ENCODE data around the gene S100A2. TPM values are rescaled to one million over a fixed set of nuclear protein-coding genes. Genes with fewer than 3 reads are reported as not detected.

S100A2 gene
- total and polyA plus RNA-seq, 2 of the 13 experiments (the other 11 are each of a cell fraction or from before 2014, with no cell fraction given) = 1.2 TPM

DNA sequence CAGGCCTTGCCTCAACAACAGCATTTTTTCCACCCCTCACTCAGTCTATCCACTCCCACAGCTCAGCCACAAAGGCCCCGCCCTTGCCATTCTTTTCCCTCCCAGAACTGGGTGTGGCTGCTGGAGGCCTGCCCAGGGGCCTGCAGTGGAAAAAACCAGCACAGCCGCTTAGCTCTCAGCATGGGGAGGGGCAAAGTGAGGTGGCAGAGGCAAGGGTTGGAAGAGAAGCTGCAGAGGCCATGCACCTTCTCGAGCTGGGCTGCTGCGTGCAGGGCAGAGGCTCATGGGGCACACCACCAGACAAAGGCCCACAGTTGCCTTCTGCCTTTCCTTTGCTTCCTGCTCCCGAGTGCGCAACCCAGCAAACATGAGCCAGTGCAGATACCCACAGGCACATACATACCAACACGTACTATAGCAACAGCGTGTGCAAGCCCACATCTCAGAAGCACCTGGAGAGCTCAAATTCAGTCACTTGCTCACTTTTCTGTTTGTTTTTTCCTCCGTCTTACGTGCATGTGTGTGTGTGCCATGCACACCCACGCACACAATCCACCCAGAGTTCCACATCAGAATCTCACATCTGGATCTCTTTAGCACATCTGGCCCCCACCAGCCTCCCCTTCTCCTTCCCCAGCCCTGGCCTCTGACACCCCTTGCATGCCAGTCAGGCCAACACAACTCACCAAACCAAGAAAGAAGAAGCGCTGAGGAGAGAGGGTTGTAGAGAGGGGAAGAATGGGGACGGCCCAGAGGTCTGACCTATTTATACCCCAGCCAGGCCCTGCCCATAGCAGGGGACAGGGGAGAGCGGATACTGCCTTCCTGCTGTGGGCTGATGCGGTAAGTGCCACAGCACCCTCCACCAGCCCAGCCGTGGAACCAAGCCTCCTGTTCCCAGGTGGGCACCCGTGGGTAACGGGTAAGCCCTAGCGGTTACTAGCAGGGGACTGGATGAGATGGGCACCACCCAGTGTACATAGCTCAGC is 20.3 kb downstream of the S100A2 start, which contains the start of gene S100A4 (continued):
- TF ChIP-seq, protein P1, sequence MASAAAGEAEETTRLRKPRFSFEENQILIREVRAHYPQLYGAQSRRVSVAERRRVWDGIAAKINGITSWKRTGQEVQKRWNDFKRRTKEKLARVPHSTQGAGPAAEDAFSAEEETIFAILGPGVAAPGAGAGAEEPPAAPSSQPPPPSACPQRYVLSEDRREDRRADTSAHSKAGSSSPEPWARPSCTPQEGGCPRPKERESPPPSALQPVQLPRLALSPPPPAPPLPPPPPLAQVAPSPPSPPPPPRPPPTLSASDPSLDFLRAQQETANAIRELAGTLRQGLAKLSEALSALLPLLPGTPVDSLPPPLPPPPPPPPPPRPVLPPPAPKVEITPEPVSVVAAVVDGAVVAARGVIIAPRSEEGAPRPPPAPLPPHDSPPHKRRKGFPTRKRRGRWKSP (CRISPR knock-in tag; IDR thresholded peaks at IDR 0.05) = no peak
- TF ChIP-seq, protein P2, sequence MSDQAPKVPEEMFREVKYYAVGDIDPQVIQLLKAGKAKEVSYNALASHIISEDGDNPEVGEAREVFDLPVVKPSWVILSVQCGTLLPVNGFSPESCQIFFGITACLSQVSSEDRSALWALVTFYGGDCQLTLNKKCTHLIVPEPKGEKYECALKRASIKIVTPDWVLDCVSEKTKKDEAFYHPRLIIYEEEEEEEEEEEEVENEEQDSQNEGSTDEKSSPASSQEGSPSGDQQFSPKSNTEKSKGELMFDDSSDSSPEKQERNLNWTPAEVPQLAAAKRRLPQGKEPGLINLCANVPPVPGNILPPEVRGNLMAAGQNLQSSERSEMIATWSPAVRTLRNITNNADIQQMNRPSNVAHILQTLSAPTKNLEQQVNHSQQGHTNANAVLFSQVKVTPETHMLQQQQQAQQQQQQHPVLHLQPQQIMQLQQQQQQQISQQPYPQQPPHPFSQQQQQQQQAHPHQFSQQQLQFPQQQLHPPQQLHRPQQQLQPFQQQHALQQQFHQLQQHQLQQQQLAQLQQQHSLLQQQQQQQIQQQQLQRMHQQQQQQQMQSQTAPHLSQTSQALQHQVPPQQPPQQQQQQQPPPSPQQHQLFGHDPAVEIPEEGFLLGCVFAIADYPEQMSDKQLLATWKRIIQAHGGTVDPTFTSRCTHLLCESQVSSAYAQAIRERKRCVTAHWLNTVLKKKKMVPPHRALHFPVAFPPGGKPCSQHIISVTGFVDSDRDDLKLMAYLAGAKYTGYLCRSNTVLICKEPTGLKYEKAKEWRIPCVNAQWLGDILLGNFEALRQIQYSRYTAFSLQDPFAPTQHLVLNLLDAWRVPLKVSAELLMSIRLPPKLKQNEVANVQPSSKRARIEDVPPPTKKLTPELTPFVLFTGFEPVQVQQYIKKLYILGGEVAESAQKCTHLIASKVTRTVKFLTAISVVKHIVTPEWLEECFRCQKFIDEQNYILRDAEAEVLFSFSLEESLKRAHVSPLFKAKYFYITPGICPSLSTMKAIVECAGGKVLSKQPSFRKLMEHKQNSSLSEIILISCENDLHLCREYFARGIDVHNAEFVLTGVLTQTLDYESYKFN (CRISPR knock-in tag; conservative IDR thresholded peaks at IDR 0.05) = peak; percentile 64
- no peak for TF ChIP-seq SRY (CRISPR knock-in tag; IDR thresholded peaks at IDR 0.05)
- TF ChIP-seq, protein P3, sequence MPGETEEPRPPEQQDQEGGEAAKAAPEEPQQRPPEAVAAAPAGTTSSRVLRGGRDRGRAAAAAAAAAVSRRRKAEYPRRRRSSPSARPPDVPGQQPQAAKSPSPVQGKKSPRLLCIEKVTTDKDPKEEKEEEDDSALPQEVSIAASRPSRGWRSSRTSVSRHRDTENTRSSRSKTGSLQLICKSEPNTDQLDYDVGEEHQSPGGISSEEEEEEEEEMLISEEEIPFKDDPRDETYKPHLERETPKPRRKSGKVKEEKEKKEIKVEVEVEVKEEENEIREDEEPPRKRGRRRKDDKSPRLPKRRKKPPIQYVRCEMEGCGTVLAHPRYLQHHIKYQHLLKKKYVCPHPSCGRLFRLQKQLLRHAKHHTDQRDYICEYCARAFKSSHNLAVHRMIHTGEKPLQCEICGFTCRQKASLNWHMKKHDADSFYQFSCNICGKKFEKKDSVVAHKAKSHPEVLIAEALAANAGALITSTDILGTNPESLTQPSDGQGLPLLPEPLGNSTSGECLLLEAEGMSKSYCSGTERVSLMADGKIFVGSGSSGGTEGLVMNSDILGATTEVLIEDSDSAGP (CRISPR knock-in tag; IDR thresholded peaks at IDR 0.05; ENCODE audit: borderline replicate concordance) = peak; percentile 59; the same call in 1 of the 2 replicates
- TF ChIP-seq, protein P4, sequence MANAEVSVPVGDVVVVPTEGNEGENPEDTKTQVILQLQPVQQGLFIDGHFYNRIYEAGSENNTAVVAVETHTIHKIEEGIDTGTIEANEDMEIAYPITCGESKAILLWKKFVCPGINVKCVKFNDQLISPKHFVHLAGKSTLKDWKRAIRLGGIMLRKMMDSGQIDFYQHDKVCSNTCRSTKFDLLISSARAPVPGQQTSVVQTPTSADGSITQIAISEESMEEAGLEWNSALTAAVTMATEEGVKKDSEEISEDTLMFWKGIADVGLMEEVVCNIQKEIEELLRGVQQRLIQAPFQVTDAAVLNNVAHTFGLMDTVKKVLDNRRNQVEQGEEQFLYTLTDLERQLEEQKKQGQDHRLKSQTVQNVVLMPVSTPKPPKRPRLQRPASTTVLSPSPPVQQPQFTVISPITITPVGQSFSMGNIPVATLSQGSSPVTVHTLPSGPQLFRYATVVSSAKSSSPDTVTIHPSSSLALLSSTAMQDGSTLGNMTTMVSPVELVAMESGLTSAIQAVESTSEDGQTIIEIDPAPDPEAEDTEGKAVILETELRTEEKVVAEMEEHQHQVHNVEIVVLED (CRISPR knock-in tag; IDR thresholded peaks at IDR 0.05; ENCODE audit: borderline replicate concordance) = no peak; the same call in 1 of the 2 replicates
- TF ChIP-seq, protein P5, sequence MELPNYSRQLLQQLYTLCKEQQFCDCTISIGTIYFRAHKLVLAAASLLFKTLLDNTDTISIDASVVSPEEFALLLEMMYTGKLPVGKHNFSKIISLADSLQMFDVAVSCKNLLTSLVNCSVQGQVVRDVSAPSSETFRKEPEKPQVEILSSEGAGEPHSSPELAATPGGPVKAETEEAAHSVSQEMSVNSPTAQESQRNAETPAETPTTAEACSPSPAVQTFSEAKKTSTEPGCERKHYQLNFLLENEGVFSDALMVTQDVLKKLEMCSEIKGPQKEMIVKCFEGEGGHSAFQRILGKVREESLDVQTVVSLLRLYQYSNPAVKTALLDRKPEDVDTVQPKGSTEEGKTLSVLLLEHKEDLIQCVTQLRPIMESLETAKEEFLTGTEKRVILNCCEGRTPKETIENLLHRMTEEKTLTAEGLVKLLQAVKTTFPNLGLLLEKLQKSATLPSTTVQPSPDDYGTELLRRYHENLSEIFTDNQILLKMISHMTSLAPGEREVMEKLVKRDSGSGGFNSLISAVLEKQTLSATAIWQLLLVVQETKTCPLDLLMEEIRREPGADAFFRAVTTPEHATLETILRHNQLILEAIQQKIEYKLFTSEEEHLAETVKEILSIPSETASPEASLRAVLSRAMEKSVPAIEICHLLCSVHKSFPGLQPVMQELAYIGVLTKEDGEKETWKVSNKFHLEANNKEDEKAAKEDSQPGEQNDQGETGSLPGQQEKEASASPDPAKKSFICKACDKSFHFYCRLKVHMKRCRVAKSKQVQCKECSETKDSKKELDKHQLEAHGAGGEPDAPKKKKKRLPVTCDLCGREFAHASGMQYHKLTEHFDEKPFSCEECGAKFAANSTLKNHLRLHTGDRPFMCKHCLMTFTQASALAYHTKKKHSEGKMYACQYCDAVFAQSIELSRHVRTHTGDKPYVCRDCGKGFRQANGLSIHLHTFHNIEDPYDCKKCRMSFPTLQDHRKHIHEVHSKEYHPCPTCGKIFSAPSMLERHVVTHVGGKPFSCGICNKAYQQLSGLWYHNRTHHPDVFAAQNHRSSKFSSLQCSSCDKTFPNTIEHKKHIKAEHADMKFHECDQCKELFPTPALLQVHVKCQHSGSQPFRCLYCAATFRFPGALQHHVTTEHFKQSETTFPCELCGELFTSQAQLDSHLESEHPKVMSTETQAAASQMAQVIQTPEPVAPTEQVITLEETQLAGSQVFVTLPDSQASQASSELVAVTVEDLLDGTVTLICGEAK (IDR thresholded peaks at IDR 0.05) = no peak
- TF ChIP-seq, protein P5 (CRISPR knock-in tag; IDR thresholded peaks at IDR 0.05) = no peak
- peak; percentile 69; the same call in 1 of the 2 replicates for TF ChIP-seq ZSCAN21 (CRISPR knock-in tag; IDR thresholded peaks at IDR 0.05; ENCODE audit: borderline replicate concordance)
- no peak for TF ChIP-seq JUND (CRISPR knock-in tag; IDR thresholded peaks at IDR 0.05)

All from HepG2 (cell line).